Measurements from ENCODE around the gene STAC3. TPM values are rescaled to one million over a fixed set of nuclear protein-coding genes. Genes with fewer than 3 reads are reported as not detected.

The STAC3 gene
- total and polyA plus RNA-seq, 10 of the 15 experiments (the other 5 are each of a cell fraction or from before 2014, with no cell fraction given): 0.49 to 9.9 (median 3.8) TPM

DNA sequence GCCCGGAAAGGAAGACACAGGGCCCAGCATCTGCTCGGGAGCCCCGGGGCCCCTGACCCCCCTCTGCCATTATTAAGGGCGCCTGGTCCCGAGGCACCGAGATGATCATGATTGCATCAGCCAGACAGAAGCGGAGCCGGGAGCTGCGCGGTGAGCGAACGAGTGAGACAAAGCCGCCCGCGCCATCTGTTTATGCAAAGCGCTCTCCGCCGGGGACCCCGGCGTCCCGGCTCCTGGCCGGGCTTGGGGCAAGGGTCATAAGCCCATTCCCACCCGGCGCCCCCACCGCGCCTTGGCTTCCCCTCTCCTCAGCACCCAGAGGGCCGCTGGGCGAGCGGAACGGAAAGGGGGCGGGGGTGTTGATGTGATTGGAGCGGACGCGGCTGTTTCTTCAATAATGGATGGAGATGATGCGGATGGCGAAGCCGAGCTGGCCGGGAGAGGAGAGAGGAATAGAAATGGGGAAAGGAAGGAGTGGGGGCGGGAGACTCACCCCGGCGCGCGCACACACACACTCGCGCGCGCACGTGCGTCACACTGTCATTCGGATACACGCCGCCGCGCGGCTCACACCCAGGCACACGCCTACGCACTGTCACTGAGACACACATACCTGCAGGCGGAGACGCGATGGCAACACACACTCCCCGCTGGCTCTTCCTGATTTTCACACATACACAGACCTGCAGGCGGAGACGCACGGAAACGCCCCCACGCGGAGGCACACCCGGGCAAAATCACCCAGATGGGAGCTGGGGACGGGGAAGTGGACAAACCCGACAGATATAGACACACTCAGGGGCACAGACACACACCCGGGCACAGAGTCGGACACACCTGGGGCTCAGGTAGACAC lies 10.7 kb downstream of the STAC3 start:
- in situ Hi-C loops (cut with MboI) (no loop called here), intact Hi-C loops (cut with micrococcal nuclease; ENCODE audit: unreplicated experiment) (loop anchor here (5.0 kb wide), 1 partner anchor 118 kb away; no protein-coding TSS in a partner anchor)
- ChIA-PET CTCF (interaction anchor here (0.8 to 10.7 kb wide), 10 partner anchors 10 to 365 kb away, joined by 3 to 271 read pairs (median 14); partner anchors contain the start of genes INHBE, SHMT2, STAC3 and STAT6), POLR2A (interaction anchor here (1.4 to 2.8 kb wide), 3 partner anchors 10 to 27 kb away, joined by 5 to 15 read pairs (median 7); partner anchors contain the start of gene SHMT2), RAD21 (ENCODE audit: unreplicated experiment) (interaction anchor here (0.7 to 14.4 kb wide), 7 partner anchors 10 to 213 kb away, joined by 3 to 85 read pairs (median 5); partner anchors contain the start of genes INHBE, SHMT2 and STAT6), SMC1A (ENCODE audit: uncharacterized antibody, unreplicated experiment) (interaction anchor here (0.8 to 8.1 kb wide), 3 partner anchors 11 to 52 kb away, joined by 3 to 55 read pairs (median 11); partner anchors contain the start of gene SHMT2)
- Histone ChIP-seq H3K27me3 (replicated peaks in 1 of 2; ENCODE audit: control insufficient read depth in 2 of 2, insufficient read depth in 2 of 2, low read length in 1 of 2) (peaks cover 5 to 8% of the 10 kb centered on the region in 2 experiments; a peak in 3 of 4 replicates), H2AFZ (ENCODE audit: control insufficient read depth, low read depth, low read length) (peak overlapping the region; percentile 52), H3K79me2 (ENCODE audit: control insufficient read depth, insufficient read depth, low read length) (no peaks in the 10 kb centered on the region), H3K4me2 (ENCODE audit: control insufficient read depth, insufficient read depth) (peak overlapping the region; percentile 93), H3K9ac (ENCODE audit: control insufficient read depth, insufficient read depth, low read length) (peak overlapping the region; percentile 47; the same call in 1 of the 2 replicates), H3K9me3 (replicated peaks; ENCODE audit: control insufficient read depth, insufficient read depth, low read length) (no peaks in the 10 kb centered on the region), H3K36me3 (ENCODE audit: control insufficient read depth in 2 of 2, insufficient read depth in 2 of 2, low read length in 1 of 2) (no peaks in the 10 kb centered on the region), H4K20me1 (ENCODE audit: control insufficient read depth, insufficient read depth) (peaks cover 2% of the 10 kb centered on the region; the same call in 1 of the 2 replicates), H3K4me1 (ENCODE audit: control insufficient read depth, insufficient read depth, low read length) (peaks cover 50% of the 10 kb centered on the region), H3K27ac (ENCODE audit: control insufficient read depth, insufficient read depth) (no peak overlapping the region), H3K4me3 (peak overlapping the region; percentile 68)
- no TSS peak for BruUV-seq (replicated peaks)
- ATAC-seq (peak; percentile 18), DNase-seq (ENCODE audit: low read depth, low spot score) (no peak), FAIRE-seq (peak; percentile 44)
- under 1% methylated on average over 63 of the region's 72 CpGs for WGBS (ENCODE audit: insufficient coverage, insufficient replicate concordance, low lambda C conversion rate, missing lambda C conversion rate)
- peak; percentile 60 to 90 for TF ChIP-seq EGR1 (IDR thresholded peaks at IDR 0.05; ENCODE audit: borderline replicate concordance in 1 of 2, low read depth in 2 of 2, low read length in 2 of 2)
- TF ChIP-seq, protein P1, sequence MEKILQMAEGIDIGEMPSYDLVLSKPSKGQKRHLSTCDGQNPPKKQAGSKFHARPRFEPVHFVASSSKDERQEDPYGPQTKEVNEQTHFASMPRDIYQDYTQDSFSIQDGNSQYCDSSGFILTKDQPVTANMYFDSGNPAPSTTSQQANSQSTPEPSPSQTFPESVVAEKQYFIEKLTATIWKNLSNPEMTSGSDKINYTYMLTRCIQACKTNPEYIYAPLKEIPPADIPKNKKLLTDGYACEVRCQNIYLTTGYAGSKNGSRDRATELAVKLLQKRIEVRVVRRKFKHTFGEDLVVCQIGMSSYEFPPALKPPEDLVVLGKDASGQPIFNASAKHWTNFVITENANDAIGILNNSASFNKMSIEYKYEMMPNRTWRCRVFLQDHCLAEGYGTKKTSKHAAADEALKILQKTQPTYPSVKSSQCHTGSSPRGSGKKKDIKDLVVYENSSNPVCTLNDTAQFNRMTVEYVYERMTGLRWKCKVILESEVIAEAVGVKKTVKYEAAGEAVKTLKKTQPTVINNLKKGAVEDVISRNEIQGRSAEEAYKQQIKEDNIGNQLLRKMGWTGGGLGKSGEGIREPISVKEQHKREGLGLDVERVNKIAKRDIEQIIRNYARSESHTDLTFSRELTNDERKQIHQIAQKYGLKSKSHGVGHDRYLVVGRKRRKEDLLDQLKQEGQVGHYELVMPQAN (conservative IDR thresholded peaks at IDR 0.05): peak; percentile 37; the same call in 1 of the 2 replicates
- 0 out of 2 replicates have a peak, but pooled peaks have one; percentile 16 for TF ChIP-seq SPI1 (IDR thresholded peaks at IDR 0.05; ENCODE audit: borderline replicate concordance, insufficient read depth, low read depth, low read length)
- TF ChIP-seq, protein P2, sequence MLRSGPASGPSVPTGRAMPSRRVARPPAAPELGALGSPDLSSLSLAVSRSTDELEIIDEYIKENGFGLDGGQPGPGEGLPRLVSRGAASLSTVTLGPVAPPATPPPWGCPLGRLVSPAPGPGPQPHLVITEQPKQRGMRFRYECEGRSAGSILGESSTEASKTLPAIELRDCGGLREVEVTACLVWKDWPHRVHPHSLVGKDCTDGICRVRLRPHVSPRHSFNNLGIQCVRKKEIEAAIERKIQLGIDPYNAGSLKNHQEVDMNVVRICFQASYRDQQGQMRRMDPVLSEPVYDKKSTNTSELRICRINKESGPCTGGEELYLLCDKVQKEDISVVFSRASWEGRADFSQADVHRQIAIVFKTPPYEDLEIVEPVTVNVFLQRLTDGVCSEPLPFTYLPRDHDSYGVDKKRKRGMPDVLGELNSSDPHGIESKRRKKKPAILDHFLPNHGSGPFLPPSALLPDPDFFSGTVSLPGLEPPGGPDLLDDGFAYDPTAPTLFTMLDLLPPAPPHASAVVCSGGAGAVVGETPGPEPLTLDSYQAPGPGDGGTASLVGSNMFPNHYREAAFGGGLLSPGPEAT (IDR thresholded peaks at IDR 0.05; ENCODE audit: low read depth): no peak
- 0 out of 2 replicates have a peak, but pooled peaks have one; percentile 19 for TF ChIP-seq EED (IDR thresholded peaks at IDR 0.05; ENCODE audit: low read depth)
- TF ChIP-seq IKZF1 (conservative IDR thresholded peaks at IDR 0.05): peak; percentile 42
- TF ChIP-seq, protein P3, sequence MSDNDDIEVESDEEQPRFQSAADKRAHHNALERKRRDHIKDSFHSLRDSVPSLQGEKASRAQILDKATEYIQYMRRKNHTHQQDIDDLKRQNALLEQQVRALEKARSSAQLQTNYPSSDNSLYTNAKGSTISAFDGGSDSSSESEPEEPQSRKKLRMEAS (IDR thresholded peaks at IDR 0.05; ENCODE audit: low read depth, low read length): peak; percentile 43
- TF ChIP-seq, protein P4, sequence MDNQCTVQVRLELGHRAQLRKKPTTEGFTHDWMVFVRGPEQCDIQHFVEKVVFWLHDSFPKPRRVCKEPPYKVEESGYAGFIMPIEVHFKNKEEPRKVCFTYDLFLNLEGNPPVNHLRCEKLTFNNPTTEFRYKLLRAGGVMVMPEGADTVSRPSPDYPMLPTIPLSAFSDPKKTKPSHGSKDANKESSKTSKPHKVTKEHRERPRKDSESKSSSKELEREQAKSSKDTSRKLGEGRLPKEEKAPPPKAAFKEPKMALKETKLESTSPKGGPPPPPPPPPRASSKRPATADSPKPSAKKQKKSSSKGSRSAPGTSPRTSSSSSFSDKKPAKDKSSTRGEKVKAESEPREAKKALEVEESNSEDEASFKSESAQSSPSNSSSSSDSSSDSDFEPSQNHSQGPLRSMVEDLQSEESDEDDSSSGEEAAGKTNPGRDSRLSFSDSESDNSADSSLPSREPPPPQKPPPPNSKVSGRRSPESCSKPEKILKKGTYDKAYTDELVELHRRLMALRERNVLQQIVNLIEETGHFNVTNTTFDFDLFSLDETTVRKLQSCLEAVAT (IDR thresholded peaks at IDR 0.05): 0 out of 2 replicates have a peak, but pooled peaks have one; percentile 15
- TF ChIP-seq NBN (IDR thresholded peaks at IDR 0.05): 0 out of 2 replicates have a peak, but pooled peaks have one; percentile 30
- no peak for TF ChIP-seq ZNF274 (IDR thresholded peaks at IDR 0.05; ENCODE audit: insufficient read depth, insufficient read length)
- peak; percentile 54; the same call in 1 of the 2 replicates for TF ChIP-seq CREB1 (IDR thresholded peaks at IDR 0.05; ENCODE audit: low read depth)
- TF ChIP-seq EZH2 (IDR thresholded peaks at IDR 0.05; ENCODE audit: borderline replicate concordance, control insufficient read depth, low read depth, low read length): no peak
- TF ChIP-seq, protein P5, sequence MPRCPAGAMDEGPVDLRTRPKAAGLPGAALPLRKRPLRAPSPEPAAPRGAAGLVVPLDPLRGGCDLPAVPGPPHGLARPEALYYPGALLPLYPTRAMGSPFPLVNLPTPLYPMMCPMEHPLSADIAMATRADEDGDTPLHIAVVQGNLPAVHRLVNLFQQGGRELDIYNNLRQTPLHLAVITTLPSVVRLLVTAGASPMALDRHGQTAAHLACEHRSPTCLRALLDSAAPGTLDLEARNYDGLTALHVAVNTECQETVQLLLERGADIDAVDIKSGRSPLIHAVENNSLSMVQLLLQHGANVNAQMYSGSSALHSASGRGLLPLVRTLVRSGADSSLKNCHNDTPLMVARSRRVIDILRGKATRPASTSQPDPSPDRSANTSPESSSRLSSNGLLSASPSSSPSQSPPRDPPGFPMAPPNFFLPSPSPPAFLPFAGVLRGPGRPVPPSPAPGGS (IDR thresholded peaks at IDR 0.05; ENCODE audit: borderline replicate concordance, insufficient read depth, low read depth, low read length, poor library complexity, severe bottlenecking): no peak

All from GM12878 (cell line).